GM19043 (cell line): ENCODE results near the gene IRX3.

Experiments
- ATAC-seq: cut with Tn5 transposase; IDR thresholded peaks from one replicate; pipeline ENCODE4 v1.9.1; 2021; ENCODE audit warnings: low read depth; ENCODE audit not compliant: unreplicated experiment

Gene IRX3

DNA sequence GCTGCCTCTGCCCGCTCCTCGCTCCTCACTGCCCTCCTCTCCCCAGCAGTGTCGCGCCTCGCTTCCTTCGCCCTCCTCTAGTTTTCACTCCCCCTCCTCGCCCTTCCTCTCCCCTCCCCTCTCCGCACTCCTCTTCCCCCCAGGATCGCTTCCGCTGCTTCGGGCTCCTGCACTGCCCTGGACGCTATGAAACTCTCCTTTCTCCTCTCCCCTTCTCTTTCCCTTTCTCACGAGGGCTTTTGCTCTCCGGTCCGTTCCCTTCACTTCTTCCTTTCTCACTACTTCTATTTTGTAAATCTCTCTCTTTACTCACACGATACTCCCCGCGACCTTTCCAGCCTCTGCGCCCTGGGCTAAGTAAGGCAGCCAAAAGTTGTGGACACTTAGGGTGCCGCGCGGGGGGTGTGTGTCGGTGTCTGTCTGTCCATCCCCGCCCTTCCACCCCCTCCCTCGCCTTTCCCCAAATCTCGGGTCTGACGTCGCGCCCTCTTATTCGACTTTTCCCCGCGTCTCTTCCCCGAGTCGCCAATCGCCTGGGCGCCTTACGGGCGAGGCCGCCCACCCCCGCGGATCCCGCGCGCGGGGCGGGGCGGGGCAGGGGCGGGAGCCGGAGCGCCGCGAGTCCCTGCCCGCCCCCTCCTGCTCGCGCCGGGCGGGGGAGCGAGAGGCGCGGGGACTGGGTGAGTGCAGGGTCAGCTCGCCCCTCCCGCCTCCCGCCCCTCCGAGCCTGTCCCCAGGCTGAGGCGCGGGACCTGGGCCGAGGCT, at the start of gene IRX3:
IRX3 (minus strand) TSS at position 422 of the 765 bp plus-strand sequence. CDS start 737 bp downstream, outside the sequence.
- no peak for ATAC-seq

GRCh38 chr16:54335230-54335629, 48.6 kb upstream of the IRX3 start:
- ATAC-seq: no peak

DNA sequence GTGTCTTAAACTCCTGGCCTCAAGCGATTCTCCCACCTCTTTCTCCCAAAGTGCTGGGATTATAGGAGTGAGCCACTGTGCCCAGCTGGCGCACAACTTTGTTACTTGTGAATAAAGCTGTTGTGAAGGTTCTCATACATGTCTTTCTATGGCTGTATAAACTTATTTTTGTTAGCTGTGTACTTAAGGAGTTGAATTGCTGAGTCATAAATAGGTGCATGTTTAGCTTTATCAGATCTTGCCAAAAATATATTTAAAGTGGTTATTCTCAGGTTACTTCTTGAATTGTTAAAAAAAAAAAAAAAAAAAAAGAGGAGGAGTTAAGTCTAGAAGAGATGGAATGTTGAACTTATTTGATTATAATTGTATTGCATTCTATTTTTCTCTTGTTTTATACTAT, 47.6 kb upstream of the IRX3 start:
- no peak for ATAC-seq

GRCh38 chr16:54331241-54332002, 44.8 kb upstream of the IRX3 start:
- no peak for ATAC-seq

DNA sequence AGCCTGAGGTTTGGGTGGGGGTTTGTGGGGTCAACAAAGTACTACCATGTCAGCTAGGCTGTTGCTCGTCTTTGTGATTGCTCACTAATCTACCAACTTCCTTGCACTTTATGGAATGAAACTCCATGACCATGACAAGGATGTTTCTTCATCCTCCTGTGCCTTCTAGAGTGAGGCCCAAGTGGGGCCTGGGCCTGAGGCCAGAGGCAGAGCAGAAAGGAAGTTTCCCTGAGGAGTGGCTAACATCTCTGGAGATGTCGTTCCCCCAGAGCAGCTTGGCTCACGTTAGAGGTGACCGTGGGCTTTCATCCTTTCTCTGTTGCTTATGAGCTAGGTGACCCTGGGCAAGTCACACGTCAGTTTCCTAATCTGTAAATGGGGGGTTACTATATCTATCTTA, 41.0 kb upstream of the IRX3 start:
- no peak for ATAC-seq

GRCh38 chr16:54326266-54326662, 39.7 kb upstream of the IRX3 start:
- ATAC-seq: no peak

DNA sequence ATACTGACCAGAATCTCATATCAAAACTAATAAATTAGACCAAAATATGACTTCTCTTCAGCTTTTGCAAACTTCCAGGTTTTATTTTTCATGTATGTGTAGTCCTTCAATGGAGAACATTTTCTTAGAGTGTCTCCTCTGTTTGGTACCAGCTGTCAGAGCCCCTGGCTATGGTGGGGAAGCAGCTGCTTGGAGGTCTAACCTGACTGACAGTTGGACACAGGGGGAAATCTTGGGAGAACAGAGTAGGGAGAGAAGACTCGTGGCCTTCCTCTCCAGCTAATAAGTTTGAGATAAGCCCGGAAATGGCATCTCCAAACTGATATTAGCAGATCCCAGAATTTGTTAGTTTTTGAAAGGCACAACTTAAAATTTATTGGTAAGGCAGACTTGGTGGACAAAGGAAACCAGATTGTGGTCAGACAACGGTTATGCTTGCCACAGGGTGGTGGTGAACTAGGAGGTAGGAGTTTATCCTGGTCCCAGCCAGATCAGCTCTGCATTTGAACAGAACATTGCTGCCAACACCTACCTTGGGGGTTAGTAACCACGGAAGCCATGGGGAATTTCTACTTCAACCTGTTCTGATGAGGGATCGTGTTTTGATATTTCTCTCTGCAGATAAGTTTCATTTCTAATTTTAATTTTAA, 39.2 kb upstream of the IRX3 start:
- ATAC-seq: no peak

DNA sequence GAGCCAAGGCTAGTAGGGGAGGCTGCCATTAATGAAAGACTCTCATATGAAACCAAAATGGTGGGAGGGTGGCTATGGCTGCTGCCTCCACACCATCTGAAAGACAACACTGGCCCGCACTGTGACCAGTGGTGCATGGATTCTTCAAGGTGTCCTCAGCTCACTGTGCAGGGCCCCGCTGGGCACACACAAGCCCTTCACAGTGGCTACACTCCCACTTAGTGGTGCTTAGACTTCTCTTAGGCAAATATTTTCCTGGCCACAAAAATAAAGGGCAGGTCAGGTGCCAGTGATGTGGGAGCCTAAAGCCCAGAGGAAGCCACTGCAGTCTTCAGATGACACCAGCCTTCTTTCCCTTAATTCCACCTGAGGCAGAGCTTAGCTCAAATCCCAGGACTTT, 38.1 kb upstream of the IRX3 start:
- no peak for ATAC-seq

DNA sequence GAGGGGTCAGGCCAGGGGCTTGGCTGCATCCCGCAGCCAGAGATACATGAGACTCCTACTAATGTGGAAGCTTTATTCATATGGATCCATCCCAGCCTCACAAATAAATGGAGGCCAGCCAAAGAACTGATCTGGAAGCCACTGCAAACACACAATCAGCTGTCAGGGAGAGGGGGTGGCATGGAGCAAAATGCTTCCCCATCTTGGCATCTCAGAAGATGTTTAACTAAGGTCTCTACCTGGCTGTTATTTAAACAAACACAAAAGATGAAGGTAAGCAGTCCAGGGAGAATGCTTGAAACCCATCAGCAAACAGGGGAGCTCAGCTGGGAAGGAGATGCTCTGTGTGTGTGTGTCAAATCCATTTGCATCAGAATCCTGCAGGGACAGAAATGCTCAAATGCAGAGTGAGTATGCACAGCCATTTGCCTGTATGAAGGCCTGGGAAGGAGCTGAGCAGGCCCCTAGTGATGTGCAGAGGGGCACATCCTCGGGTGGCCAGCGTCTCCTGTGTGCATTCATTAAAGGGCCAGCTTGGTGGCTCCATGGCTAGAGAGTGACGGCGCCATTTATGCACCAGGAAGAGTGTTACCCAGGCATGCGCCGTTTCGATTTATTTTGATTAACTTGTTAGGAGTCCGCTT, 34.2 kb upstream of the IRX3 start:
- ATAC-seq: no peak

DNA sequence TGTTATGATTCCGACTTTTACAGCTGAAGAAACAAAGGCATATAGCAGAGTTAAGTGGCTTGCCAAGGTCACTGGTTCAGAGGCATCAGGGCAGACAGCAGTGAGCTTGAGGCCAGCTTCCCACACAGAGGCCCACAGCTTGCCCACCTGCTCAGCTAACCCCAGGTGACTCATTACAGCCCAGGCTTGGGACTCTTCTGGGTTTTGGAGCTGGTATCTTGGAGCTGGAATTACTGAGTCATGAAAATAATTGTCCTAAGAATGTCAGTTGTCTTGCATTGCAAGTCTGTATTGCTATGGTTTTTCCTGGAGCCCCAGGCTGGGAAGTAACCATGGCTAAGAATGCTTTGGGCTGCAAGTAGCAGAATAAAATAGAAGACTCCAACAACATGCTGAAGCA, 32.4 kb upstream of the IRX3 start:
- no peak for ATAC-seq

DNA sequence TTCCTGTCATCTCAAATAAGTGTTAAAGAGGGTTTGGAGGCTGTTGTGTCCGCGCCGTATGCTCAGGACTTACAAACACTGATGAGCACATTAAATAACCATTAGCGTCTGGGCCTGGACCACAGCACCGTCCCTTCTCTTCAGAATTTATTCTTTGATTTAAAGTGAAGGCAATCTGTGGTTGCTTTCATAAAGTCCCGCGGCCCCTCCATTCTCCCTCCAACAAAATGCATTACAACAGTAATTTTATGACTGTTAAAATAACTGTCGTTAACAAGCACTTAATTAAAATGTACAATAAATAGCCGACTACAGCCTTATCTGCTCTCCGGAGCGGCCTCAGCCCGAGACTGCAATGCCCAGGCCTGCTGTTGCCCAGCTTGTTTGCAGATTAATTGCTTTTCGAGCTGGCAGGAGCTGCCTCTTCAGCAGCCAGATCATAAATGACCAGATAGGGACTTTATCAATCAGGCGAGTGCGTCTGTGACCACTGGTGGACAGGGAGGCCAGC, 30.6 kb upstream of the IRX3 start:
- ATAC-seq: no peak

DNA sequence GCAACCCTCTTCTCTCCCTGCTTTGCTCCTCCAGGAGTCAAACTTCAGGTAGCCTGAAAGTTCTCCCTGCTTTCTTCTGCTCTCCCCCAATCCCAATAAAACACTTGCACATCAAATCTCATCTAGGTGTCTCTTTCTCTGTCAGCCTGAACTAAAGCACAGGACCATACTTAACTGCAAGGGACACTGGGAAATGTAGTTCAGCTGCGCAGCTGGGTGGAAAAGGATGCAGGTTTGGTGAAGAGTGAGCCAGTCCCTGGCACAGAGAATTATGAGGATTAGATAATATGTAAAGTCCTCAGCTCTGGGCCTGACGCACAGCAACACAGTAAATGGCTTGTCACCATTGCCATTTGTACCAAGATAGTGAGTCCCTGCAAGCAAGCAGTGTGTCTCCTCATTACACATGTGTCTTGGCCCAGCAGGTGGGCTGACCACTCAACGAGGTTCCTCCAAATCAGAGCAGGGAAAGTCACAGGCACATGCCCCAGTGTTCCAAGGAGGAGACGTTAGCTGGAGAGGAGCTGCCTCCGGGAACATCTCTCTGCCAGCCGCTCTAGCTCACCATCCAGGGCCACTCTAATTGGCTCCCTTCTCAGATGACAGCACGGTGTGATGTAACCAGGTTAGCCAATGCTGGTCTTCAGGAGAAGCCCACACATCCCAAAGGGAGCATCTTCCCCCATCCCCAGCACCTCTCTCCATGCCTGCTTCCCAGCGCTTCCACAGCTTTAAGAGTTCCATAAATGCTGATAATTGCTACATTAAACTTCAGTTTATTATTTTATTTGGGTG, 29.7 kb upstream of the IRX3 start:
- ATAC-seq: no peak

- ATAC-seq: no peak
Measured at GRCh38 chr16:54313789-54314188, 27.2 kb upstream of the IRX3 start.

DNA sequence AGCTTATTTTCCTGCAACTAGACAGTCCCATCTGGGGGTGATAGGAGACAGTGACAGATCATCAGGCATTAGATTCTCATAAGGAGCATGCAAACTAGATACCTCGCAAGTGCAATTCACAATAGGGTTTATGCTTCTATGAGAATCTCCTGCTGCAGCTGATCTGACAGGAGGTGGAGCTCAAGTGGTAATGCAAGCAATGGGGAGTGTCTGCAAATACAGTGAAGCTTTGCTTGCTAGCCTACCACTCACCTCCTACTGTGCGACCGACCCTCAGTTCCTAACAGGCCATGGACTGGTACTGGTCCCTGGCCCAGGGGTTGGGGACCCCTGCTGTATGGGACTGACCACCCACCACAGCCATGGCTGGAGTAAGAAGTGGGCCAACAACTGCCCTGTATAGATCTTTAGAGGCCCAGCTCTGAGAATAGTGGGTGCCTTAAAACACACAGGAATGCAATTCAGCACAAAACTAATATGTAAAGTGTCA, 26.0 kb upstream of the IRX3 start:
- ATAC-seq: no peak

- no peak for ATAC-seq
Measured at GRCh38 chr16:54309341-54309740, 22.8 kb upstream of the IRX3 start.

GRCh38 chr16:54305080-54305479, 18.5 kb upstream of the IRX3 start:
- no peak for ATAC-seq

GRCh38 chr16:54303613-54304012, 17.0 kb upstream of the IRX3 start:
- ATAC-seq: no peak

- ATAC-seq: no peak
Measured at GRCh38 chr16:54297154-54297553, 10.6 kb upstream of the IRX3 start.

DNA sequence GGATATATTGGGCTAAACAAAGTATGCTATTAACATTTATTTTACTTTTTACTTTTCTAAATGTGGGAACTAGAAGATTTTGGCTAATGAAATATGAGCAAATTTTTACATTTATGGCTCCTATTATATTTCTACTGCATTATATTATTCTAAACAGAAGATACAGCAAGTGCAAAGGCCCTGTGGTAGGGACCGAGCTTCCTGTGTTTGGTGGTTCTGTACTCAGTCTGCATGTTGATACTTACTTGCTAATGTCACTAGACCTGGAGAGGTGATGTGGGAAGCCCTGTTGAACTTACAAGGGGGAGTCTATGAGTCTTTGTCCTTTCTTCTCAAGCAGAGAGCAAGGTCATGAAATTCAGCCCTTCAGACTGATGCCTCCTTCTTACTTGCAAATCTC, 10.0 kb upstream of the IRX3 start:
- no peak for ATAC-seq
